Measurements from ENCODE around the gene DIS3L2. TPM values are rescaled to one million over a fixed set of nuclear protein-coding genes. Genes with fewer than 3 reads are reported as not detected.
A peak's percentile ranks its signal among the peaks of the same experiment; 100 is the strongest.
"Not testable (repeated sequence)": the region's sequence is repeated elsewhere in the genome, so short reads cannot be mapped to it uniquely, and the experiment has no call there.

Gene DIS3L2
- polyA plus RNA-seq, 1 experiment = 8.2 TPM

GRCh38 chr2:232029346-232029745 lies 67.8 kb downstream of the DIS3L2 start:
- Histone ChIP-seq H3K4me3 (ENCODE audit: low read depth, low read length) (no peak overlapping the region), H3K27me3 (ENCODE audit: control insufficient read depth, insufficient read depth, low read length) (no peaks in the 10 kb centered on the region), H3K9me3 (ENCODE audit: control insufficient read depth, insufficient read depth, low read length) (no peaks in the 10 kb centered on the region), H3K27ac (ENCODE audit: low read depth, low read length) (no peak overlapping the region)
- no peak for TF ChIP-seq CTCF (IDR thresholded peaks at IDR 0.05; ENCODE audit: low read depth, low read length)
- ChIA-PET POLR2A (no interaction called here), CTCF (no interaction called here)
- DNase-seq (ENCODE audit: low read depth, low spot score) = no peak

DNA sequence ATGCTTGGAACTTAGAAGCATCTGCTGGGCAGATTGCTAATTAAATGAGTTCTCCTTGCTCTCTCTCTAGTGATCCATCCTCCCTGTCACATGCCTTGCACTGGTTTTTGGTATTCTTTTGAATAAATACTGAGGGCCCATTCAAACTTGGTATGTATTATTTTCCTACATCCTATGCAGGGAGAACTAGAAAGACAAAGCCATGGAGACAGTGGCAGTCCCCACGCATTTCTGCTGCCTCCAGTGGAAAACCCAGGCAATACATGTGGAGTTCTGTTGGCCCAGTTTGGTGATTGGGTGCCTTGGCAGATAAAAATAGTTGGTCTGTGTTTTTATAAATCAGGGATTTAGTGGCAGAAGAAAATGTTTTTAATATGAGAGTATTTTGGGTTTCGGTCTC lies 68.7 kb downstream of the DIS3L2 start:
- H3K9me3 ChIP-seq (ENCODE audit: control insufficient read depth, insufficient read depth, low read length) = no peaks in the 10 kb centered on the region
- ChIA-PET CTCF (no interaction called here), POLR2A (no interaction called here)
- 0 out of 2 replicates have a peak, but pooled peaks have one; percentile 22 for TF ChIP-seq CTCF (IDR thresholded peaks at IDR 0.05; ENCODE audit: low read depth, low read length)
- no peak for DNase-seq (ENCODE audit: low read depth, low spot score)
- no peak overlapping the region for H3K4me3 ChIP-seq (ENCODE audit: low read depth, low read length)
- H3K27ac ChIP-seq (ENCODE audit: low read depth, low read length) = no peak overlapping the region
- H3K27me3 ChIP-seq (ENCODE audit: control insufficient read depth, insufficient read depth, low read length) = no peaks in the 10 kb centered on the region

DNA sequence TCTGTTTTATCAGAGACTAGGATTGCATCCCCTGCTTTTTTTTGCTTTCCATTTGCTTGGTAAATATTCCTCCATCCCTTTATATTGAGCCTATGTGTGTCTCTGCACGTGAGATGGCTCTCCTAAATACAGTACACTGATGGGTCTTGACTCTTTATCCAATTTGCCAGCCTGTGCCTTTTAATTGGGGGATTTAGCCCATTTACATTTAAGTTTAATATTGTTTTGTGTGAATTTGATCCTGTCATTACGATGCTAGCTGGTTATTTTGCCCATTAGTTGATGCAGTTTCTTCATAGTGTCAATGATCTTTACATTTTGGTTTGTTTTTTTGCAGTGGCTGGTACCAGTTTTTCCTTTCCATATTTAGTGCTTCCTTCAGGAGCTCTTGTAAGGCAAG lies 73.8 kb downstream of the DIS3L2 start:
- H3K27me3 ChIP-seq (ENCODE audit: control insufficient read depth, insufficient read depth, low read length); POLR2A ChIA-PET; DNase-seq (ENCODE audit: low read depth, low spot score); CTCF ChIA-PET; H3K4me3 ChIP-seq (ENCODE audit: low read depth, low read length); H3K9me3 ChIP-seq (ENCODE audit: control insufficient read depth, insufficient read depth, low read length); H3K27ac ChIP-seq (ENCODE audit: low read depth, low read length): not testable (repeated sequence)

- DNase-seq (ENCODE audit: low read depth, low spot score); H3K27me3 ChIP-seq (ENCODE audit: control insufficient read depth, insufficient read depth, low read length); H3K4me3 ChIP-seq (ENCODE audit: low read depth, low read length); H3K9me3 ChIP-seq (ENCODE audit: control insufficient read depth, insufficient read depth, low read length); H3K27ac ChIP-seq (ENCODE audit: low read depth, low read length); POLR2A ChIA-PET: not testable (repeated sequence)
- CTCF ChIA-PET = interaction anchor here (0.7 kb wide), 1 partner anchor 35 kb away, joined by 3 read pairs; no protein-coding TSS in a partner anchor
Measured at GRCh38 chr2:232036876-232037275, 75.4 kb downstream of the DIS3L2 start.

- DNase-seq (ENCODE audit: low read depth, low spot score) = no peak
- ChIA-PET POLR2A (no interaction called here), CTCF (no interaction called here)
- TF ChIP-seq CTCF (IDR thresholded peaks at IDR 0.05; ENCODE audit: low read depth, low read length) = no peak
- Histone ChIP-seq H3K27me3 (ENCODE audit: control insufficient read depth, insufficient read depth, low read length) (no peaks in the 10 kb centered on the region), H3K27ac (ENCODE audit: low read depth, low read length) (no peak overlapping the region), H3K9me3 (ENCODE audit: control insufficient read depth, insufficient read depth, low read length) (peaks cover 4% of the 10 kb centered on the region), H3K4me3 (ENCODE audit: low read depth, low read length) (no peak overlapping the region)
Measured at GRCh38 chr2:232038251-232038880, 76.9 kb downstream of the DIS3L2 start.

GRCh38 chr2:232038881-232039485 lies 77.5 kb downstream of the DIS3L2 start:
- DNase-seq (ENCODE audit: low read depth, low spot score) = no peak
- no peak for TF ChIP-seq CTCF (IDR thresholded peaks at IDR 0.05; ENCODE audit: low read depth, low read length)
- CTCF ChIA-PET = no interaction called here
- peaks cover 4% of the 10 kb centered on the region for H3K9me3 ChIP-seq (ENCODE audit: control insufficient read depth, insufficient read depth, low read length)
- POLR2A ChIA-PET = no interaction called here
- no peaks in the 10 kb centered on the region for H3K27me3 ChIP-seq (ENCODE audit: control insufficient read depth, insufficient read depth, low read length)
- H3K27ac ChIP-seq (ENCODE audit: low read depth, low read length) = no peak overlapping the region
- no peak overlapping the region for H3K4me3 ChIP-seq (ENCODE audit: low read depth, low read length)

Measured in AG04450 (cell line).